Esophagus squamous epithelium (tissue), 4 donors: Measurements from ENCODE around the gene USF2.

Experiments
- CTCF ChIP-seq, 6 experiments: fragments of 450-650 bp in 4 of 6; fragments of 200-600 bp in 2 of 6; sonication (generic) in 2 of 6; IDR thresholded peaks; one replicate each; pipeline ENCODE4 v1.5.1; 2016 to 2019; ENCODE audit warnings: antibody characterized with exemption in 6 of 6, mild to moderate bottlenecking in 4 of 6, moderate library complexity in 4 of 6
- POLR2A ChIP-seq, 4 donors: fragments of 450-650 bp; IDR thresholded peaks; one replicate each; pipeline ENCODE4 v1.6.1; 2017; ENCODE audit warnings: antibody characterized with exemption in 4 of 4, mild to moderate bottlenecking in 4 of 4, moderate library complexity in 3 of 4

GRCh38 chr19:35322014-35322413, 53.3 kb downstream of the USF2 start:
- TF ChIP-seq CTCF (IDR thresholded peaks at IDR 0.05) (no peak), POLR2A (IDR thresholded peaks at IDR 0.05) (no peak)
